HG03097 (cell line): ENCODE data around the gene TOR2A.
"Not testable (repeated sequence)": the region's sequence is repeated elsewhere in the genome, so short reads cannot be mapped to it uniquely, and the experiment has no call there.

Source experiments
- ATAC-seq: cut with Tn5 transposase; IDR thresholded peaks from one replicate; pipeline ENCODE4 v1.9.1; 2021; ENCODE audit not compliant: unreplicated experiment, low FRiP score

TOR2A gene

GRCh38 chr9:127769101-127769500 is 34.0 kb upstream of the TOR2A start:
- ATAC-seq = no peak

GRCh38 chr9:127768698-127769097 is 33.6 kb upstream of the TOR2A start:
- no peak for ATAC-seq

- no peak for ATAC-seq
Measured at GRCh38 chr9:127767909-127768331, 32.8 kb upstream of the TOR2A start.

- no peak for ATAC-seq
Measured at GRCh38 chr9:127767410-127767809, 32.3 kb upstream of the TOR2A start.

- ATAC-seq = no peak
Measured at GRCh38 chr9:127765418-127765817, 30.3 kb upstream of the TOR2A start.

- ATAC-seq = no peak
Measured at GRCh38 chr9:127763918-127764384, 28.9 kb upstream of the TOR2A start.

GRCh38 chr9:127762111-127762676 is 27.1 kb upstream of the TOR2A start:
- no peak for ATAC-seq

GRCh38 chr9:127761491-127761956 is 26.4 kb upstream of the TOR2A start:
- no peak for ATAC-seq

GRCh38 chr9:127761061-127761460 is 26.0 kb upstream of the TOR2A start:
- ATAC-seq = no peak

- no peak for ATAC-seq
Measured at GRCh38 chr9:127758843-127759242, 23.7 kb upstream of the TOR2A start.

GRCh38 chr9:127756776-127757175 is 21.7 kb upstream of the TOR2A start:
- ATAC-seq = not testable (repeated sequence)

GRCh38 chr9:127756233-127756632 is 21.1 kb upstream of the TOR2A start:
- ATAC-seq = no peak

GRCh38 chr9:127755061-127756060 is 20.3 kb upstream of the TOR2A start:
- no peak for ATAC-seq

- no peak for ATAC-seq
Measured at GRCh38 chr9:127754099-127755060, 19.3 kb upstream of the TOR2A start.

GRCh38 chr9:127753622-127754021 is 18.5 kb upstream of the TOR2A start:
- no peak for ATAC-seq

- ATAC-seq = no peak
Measured at GRCh38 chr9:127753148-127753547, 18.1 kb upstream of the TOR2A start.

GRCh38 chr9:127751269-127752054 is 16.4 kb upstream of the TOR2A start:
- ATAC-seq = no peak

- ATAC-seq = no peak
Measured at GRCh38 chr9:127749090-127749787, 14.1 kb upstream of the TOR2A start.

GRCh38 chr9:127746959-127747569 is 12.0 kb upstream of the TOR2A start:
- no peak for ATAC-seq
